Uterus (tissue), 4 donors: ENCODE results near the gene ARGLU1. TPM values are rescaled to one million over a fixed set of nuclear protein-coding genes. Genes with fewer than 3 reads are reported as not detected.

ENCODE experiments used
- DNase-seq, 2 donors: peaks; one replicate each; pipeline ENCODE4 v3.0.0-alpha.2; 2019 to 2020
- H3K27ac ChIP-seq, 2 donors: fragments of 200-600 bp; sonication (generic); 1 replicate in 1 of 2; 2 replicates in 1 of 2; pipeline ENCODE4 v1.5.1; 2016 to 2018
- H3K27me3 ChIP-seq, 2 donors: fragments of 200-600 bp; sonication (generic); one replicate each; pipeline ENCODE4 v1.5.1; 2018 to 2019; ENCODE audit warnings: control low read depth in 1 of 2
- H3K36me3 ChIP-seq, 2 donors: fragments of 200-600 bp; sonication (generic); one replicate each; pipeline ENCODE4 v1.5.1; 2019; ENCODE audit warnings: control low read depth in 1 of 2
- H3K4me1 ChIP-seq, 2 donors: fragments of 200-600 bp; sonication (generic); one replicate each; pipeline ENCODE4 v1.5.1; 2018 to 2019; ENCODE audit warnings: control low read depth in 1 of 2
- H3K4me3 ChIP-seq, 2 donors: fragments of 200-600 bp; sonication (generic); 1 replicate in 1 of 2; 2 replicates in 1 of 2; pipeline ENCODE4 v1.5.1; 2018 to 2019; ENCODE audit warnings: mild to moderate bottlenecking in 1 of 2
- H3K9me3 ChIP-seq, 2 donors: fragments of 200-600 bp; sonication (generic); one replicate each; pipeline ENCODE4 v1.5.1; 2019; ENCODE audit warnings: control low read depth in 1 of 2
- CTCF ChIP-seq, 4 experiments: fragments of 200-600 bp in 2 of 4; fragments of 450-650 bp in 2 of 4; sonication (generic) in 2 of 4; IDR thresholded peaks; one replicate each; pipeline ENCODE4 v1.5.1; 2016 to 2019; ENCODE audit warnings: antibody characterized with exemption in 4 of 4, mild to moderate bottlenecking in 2 of 4, moderate library complexity in 1 of 4
- POLR2A ChIP-seq, 2 donors: fragments of 450-650 bp; IDR thresholded peaks; one replicate each; pipeline ENCODE4 v1.6.1; 2016; ENCODE audit warnings: antibody characterized with exemption in 2 of 2, mild to moderate bottlenecking in 1 of 2, moderate library complexity in 1 of 2
- intact Hi-C: fragments of 100-400 bp; cut with DNase I; formaldehyde crosslinking; loops from one replicate; pipeline ENCODE4 v1.15.1; 2023; ENCODE audit warnings: low total_unique reads
- total RNA-seq, 4 donors: library from RNA; depleted of rRNA in 3 of 4; stranded (reverse); fragments of >200 nt in 3 of 4; gene quantifications; one replicate each; pipeline versions ENCODE4 v1.1.0 to v1.2.4, GENCODE V29; 2014 to 2023
- donor health status: DM: yes; HTN: yes; CAD: no.

ARGLU1 gene
- total RNA-seq, 4 donors from 2014 or later: 91.5 to 162 (median 135) TPM

- Histone ChIP-seq H3K36me3 (no peaks in the 10 kb centered on the region), H3K4me3 (peak overlapping the region; percentile 43 to 58), H3K27ac (peak overlapping the region; percentile 66 to 88), H3K27me3 (no peaks in the 10 kb centered on the region), H3K9me3 (no peaks in the 10 kb centered on the region), H3K4me1 (peaks cover 0 to 8% of the 10 kb centered on the region in 2 donors)
- peak; percentile 38 to 47 for DNase-seq
- intact Hi-C loops: no loop called here
- TF ChIP-seq POLR2A (IDR thresholded peaks at IDR 0.05) (no peak), CTCF (IDR thresholded peaks at IDR 0.05) (no peak)
These were observed 33.8 kb downstream of the ARGLU1 start for GRCh38 chr13:106533943-106534638.

- no peaks in the 10 kb centered on the region for H3K27me3 ChIP-seq
- H3K36me3 ChIP-seq: no peaks in the 10 kb centered on the region
- peak overlapping the region; percentile 66 to 88 for H3K27ac ChIP-seq
- intact Hi-C loops: no loop called here
- H3K4me3 ChIP-seq: peak overlapping the region; percentile 43 to 58
- no peak for TF ChIP-seq POLR2A (IDR thresholded peaks at IDR 0.05)
- peak; percentile 53 to 65 (median 57) for TF ChIP-seq CTCF (IDR thresholded peaks at IDR 0.05)
- H3K4me1 ChIP-seq: peaks cover 0 to 8% of the 10 kb centered on the region in 2 donors
- H3K9me3 ChIP-seq: no peaks in the 10 kb centered on the region
- DNase-seq: peak; percentile 76 to 80
These were observed 34.6 kb downstream of the ARGLU1 start for GRCh38 chr13:106533101-106533942.

- Histone ChIP-seq H3K27me3 (no peaks in the 10 kb centered on the region), H3K4me1 (peaks cover 0 to 8% of the 10 kb centered on the region in 2 donors), H3K9me3 (no peaks in the 10 kb centered on the region), H3K36me3 (no peaks in the 10 kb centered on the region), H3K27ac (peak overlapping the region; percentile 66 to 88), H3K4me3 (peak overlapping the region; percentile 8 to 58)
- TF ChIP-seq POLR2A (IDR thresholded peaks at IDR 0.05): no peak
- no peak for TF ChIP-seq CTCF (IDR thresholded peaks at IDR 0.05)
- intact Hi-C loops: no loop called here
- peak in 1 of 2 donors; percentile 27 for DNase-seq
These were observed 35.6 kb downstream of the ARGLU1 start for GRCh38 chr13:106532111-106532929.

GRCh38 chr13:106530980-106531481, 36.9 kb downstream of the ARGLU1 start:
- no peak for TF ChIP-seq CTCF (IDR thresholded peaks at IDR 0.05)
- no peak for TF ChIP-seq POLR2A (IDR thresholded peaks at IDR 0.05)
- H3K4me1 ChIP-seq: peaks cover 0 to 8% of the 10 kb centered on the region in 2 donors
- H3K27ac ChIP-seq: peak overlapping the region in 1 of 2 donors; percentile 88
- no peaks in the 10 kb centered on the region for H3K27me3 ChIP-seq
- no peak overlapping the region for H3K4me3 ChIP-seq
- intact Hi-C loops: no loop called here
- H3K9me3 ChIP-seq: no peaks in the 10 kb centered on the region
- no peak for DNase-seq
- no peaks in the 10 kb centered on the region for H3K36me3 ChIP-seq
